ENCODE measurements around the gene TESK2.
A peak's percentile ranks its signal among the peaks of the same experiment; 100 is the strongest.
"Not testable (repeated sequence)": the region's sequence is repeated elsewhere in the genome, so short reads cannot be mapped to it uniquely, and the experiment has no call there.

TESK2 gene

GRCh38 chr1:45510036-45510971, 19.3 kb upstream of the TESK2 start:
- no peak for FAIRE-seq
- DNase-seq (ENCODE audit: low spot score): no peak

GRCh38 chr1:45508295-45509151, 17.6 kb upstream of the TESK2 start:
- DNase-seq (ENCODE audit: low spot score) (no peak), FAIRE-seq (peak; percentile 65)

- DNase-seq (ENCODE audit: low spot score) (no peak), FAIRE-seq (peak; percentile 40)
Measured at GRCh38 chr1:45507893-45508292, 16.9 kb upstream of the TESK2 start.

- DNase-seq (ENCODE audit: low spot score): no peak
- FAIRE-seq: peak; percentile 9
Measured at GRCh38 chr1:45507195-45507594, 16.2 kb upstream of the TESK2 start.

- FAIRE-seq (no peak), DNase-seq (ENCODE audit: low spot score) (no peak)
Measured at GRCh38 chr1:45503462-45504360, 12.7 kb upstream of the TESK2 start.

GRCh38 chr1:45501505-45501859, 10.5 kb upstream of the TESK2 start:
- FAIRE-seq (no peak), DNase-seq (ENCODE audit: low spot score) (no peak)

GRCh38 chr1:45499415-45499769, 8.4 kb upstream of the TESK2 start:
- FAIRE-seq: no peak
- DNase-seq (ENCODE audit: low spot score): no peak

GRCh38 chr1:45498279-45498678, 7.3 kb upstream of the TESK2 start:
- DNase-seq (ENCODE audit: low spot score): no peak
- FAIRE-seq: no peak

- DNase-seq (ENCODE audit: low spot score): peak; percentile 58
- no peak for FAIRE-seq
Measured at GRCh38 chr1:45493116-45493697, 2.2 kb upstream of the TESK2 start.

GRCh38 chr1:45492691-45493090, 1.7 kb upstream of the TESK2 start:
- FAIRE-seq: no peak
- DNase-seq (ENCODE audit: low spot score): no peak

- FAIRE-seq: no peak
- DNase-seq (ENCODE audit: low spot score): no peak
Measured at GRCh38 chr1:45491487-45492260, 711 bp upstream of the TESK2 start.

- no peak for DNase-seq (ENCODE audit: low spot score)
- peak; percentile 66 for FAIRE-seq
Measured at GRCh38 chr1:45490121-45490625, 790 bp downstream of the TESK2 start.

GRCh38 chr1:45489379-45489778, 1.6 kb downstream of the TESK2 start:
- not testable (repeated sequence) for DNase-seq (ENCODE audit: low spot score); FAIRE-seq

- no peak for FAIRE-seq
- DNase-seq (ENCODE audit: low spot score): no peak
Measured at GRCh38 chr1:45488666-45489377, 2.1 kb downstream of the TESK2 start.

GRCh38 chr1:45485949-45486348, 5.0 kb downstream of the TESK2 start:
- DNase-seq (ENCODE audit: low spot score) (no peak), FAIRE-seq (no peak)

- DNase-seq (ENCODE audit: low spot score) (no peak), FAIRE-seq (no peak)
Measured at GRCh38 chr1:45479039-45479748, 11.8 kb downstream of the TESK2 start.

GRCh38 chr1:45478121-45478814, 12.7 kb downstream of the TESK2 start:
- DNase-seq (ENCODE audit: low spot score) (no peak), FAIRE-seq (no peak)

- DNase-seq (ENCODE audit: low spot score) (no peak), FAIRE-seq (no peak)
Measured at GRCh38 chr1:45477646-45478045, 13.3 kb downstream of the TESK2 start.

Data from urothelium cell line (cell line).